ENCODE measurements around the gene MAN1C1.
A peak's percentile ranks its signal among the peaks of the same experiment; 100 is the strongest.

MAN1C1 gene

GRCh38 chr1:25614501-25615171, 2.0 kb upstream of the MAN1C1 start:
- DNase-seq: no peak

DNA sequence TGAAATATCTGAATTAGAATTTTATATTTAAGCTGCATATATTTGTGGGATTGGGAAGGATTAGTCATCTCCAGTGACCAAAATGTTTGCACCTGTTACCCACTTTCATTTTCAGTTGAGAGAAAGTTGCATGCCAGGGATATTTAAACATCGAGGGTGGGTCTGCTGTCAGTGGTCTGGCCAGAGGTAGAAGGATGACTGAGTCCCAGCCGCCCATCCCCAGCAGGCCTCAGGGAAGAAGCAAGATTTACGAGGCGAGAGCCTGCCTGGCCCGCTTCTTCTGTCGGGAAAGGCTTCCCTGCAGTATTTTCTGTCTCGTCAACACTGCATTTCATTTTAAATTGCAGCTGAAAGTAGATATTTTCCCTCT, 1.4 kb upstream of the MAN1C1 start:
- DNase-seq: peak; percentile 14

- DNase-seq: no peak
Measured at GRCh38 chr1:25615563-25616094, 962 bp upstream of the MAN1C1 start.

DNA sequence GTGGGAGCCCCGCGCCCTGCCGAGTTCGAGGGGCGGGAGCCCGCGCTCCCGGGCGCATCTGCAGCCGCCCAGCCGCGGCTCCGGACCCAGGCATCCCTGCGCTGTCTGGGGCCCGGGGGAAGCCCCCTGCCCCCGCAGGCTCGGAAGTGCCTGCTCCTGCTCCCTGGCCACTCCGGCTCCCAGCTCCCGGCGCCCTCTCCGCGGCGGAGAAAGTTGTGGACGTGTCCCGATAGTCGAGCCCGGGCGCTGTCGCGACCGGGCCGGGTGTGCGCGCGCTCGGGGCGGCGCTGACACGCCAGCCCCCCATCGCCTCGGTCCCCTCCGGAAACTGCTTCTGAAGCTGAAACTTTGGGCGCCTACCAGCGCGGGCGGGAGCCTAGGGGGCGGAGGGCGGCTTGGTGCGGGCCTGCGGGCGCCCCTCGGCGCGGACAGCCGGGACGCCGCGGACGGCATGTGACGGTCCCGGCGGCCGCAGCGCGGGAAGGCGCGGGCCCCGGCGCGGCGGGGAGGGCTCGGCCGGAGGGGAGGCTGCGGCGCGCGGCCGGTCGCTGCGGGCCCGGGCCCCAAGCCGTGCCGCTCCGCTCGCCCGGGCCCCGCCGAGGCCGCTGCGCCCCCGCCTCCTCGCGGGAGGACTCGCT, 515 bp downstream of the MAN1C1 start:
- no peak for DNase-seq

DNA sequence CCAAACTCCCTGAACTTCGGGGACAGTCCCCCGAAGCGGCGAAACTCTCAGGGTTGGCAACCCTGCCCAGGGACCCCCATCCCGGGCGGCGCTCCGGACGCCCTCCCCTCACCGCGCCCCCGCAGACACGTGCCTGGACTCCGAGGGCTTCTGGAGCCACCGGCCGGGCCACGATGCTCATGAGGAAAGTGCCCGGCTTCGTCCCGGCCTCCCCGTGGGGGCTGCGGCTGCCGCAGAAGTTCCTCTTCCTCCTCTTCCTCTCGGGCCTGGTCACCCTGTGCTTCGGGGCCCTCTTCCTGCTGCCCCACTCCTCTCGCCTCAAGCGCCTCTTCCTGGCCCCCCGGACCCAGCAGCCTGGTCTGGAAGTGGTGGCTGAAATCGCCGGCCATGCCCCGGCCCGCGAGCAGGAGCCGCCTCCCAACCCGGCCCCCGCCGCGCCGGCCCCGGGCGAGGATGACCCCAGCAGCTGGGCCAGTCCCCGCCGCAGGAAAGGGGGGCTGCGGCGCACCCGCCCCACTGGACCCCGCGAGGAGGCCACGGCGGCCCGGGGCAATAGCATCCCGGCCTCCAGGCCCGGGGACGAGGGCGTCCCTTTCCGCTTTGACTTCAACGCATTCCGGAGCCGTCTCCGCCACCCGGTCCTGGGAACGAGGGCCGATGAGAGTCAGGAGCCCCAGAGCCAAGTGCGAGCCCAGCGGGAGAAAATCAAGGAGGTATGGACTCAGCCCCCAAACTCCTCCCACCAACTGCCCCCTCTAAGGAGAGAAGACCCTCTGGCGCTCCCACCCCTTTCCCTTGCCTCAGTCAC, 1.2 kb downstream of the MAN1C1 start:
- no peak for DNase-seq

GRCh38 chr1:25618433-25618808, 1.8 kb downstream of the MAN1C1 start:
- no peak for DNase-seq

GRCh38 chr1:25619101-25619890, 2.7 kb downstream of the MAN1C1 start:
- DNase-seq: no peak

- DNase-seq: no peak
Measured at GRCh38 chr1:25620211-25620610, 3.6 kb downstream of the MAN1C1 start.

DNA sequence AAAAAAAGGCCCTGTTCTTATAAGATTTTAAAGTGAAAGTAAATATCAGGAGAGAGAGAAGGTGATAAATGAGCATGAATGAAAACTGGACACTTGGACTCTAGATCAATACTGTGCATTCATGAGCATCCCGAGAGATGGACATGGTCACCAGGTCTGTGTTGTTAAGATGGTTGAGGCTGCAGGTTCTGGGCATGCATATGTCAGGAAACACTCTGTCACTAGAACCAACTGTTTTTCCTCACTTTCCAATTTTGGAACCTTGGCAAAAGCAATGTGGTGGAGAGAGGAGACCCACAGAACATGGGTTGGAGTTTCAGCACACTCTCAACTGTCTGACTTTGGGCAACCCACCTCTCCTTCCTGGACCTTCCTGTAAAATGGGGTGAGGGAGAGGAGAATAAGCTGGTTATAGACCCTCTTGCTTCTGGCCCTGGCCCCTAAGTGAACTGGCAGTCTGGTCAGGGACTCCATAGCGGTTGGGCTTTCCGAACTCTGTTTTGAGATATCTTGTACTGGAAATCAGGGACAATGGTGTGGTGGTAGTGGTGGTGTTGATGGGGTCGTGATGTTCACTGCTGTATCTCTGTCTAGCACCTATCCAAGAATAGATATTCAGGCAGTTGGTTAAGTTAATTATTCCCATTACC, 4.2 kb downstream of the MAN1C1 start:
- DNase-seq: no peak

- no peak for DNase-seq
Measured at GRCh38 chr1:25621876-25622275, 5.3 kb downstream of the MAN1C1 start.

DNA sequence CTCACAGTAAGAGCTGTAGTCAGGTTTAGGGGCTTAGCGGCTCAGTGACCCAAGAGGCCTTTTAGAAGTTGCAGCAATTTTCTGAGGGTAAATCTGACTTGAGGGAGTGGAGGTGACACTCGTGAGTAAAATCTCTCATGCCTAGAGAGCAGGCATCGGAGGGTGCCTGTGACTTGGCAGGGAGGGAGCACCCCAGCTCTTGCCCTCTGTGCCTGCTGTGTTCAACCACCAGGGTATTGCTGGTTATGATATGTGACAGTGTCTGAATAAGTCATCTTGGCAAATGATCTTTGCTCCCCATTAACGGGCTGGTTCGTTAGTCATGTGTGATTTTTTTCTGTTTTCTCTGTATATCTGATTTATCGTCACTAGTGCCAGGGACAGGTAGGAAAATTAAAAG, 5.9 kb downstream of the MAN1C1 start:
- no peak for DNase-seq

- DNase-seq: no peak
Measured at GRCh38 chr1:25623007-25623406, 6.4 kb downstream of the MAN1C1 start.

GRCh38 chr1:25623731-25624130, 7.1 kb downstream of the MAN1C1 start:
- DNase-seq: no peak

DNA sequence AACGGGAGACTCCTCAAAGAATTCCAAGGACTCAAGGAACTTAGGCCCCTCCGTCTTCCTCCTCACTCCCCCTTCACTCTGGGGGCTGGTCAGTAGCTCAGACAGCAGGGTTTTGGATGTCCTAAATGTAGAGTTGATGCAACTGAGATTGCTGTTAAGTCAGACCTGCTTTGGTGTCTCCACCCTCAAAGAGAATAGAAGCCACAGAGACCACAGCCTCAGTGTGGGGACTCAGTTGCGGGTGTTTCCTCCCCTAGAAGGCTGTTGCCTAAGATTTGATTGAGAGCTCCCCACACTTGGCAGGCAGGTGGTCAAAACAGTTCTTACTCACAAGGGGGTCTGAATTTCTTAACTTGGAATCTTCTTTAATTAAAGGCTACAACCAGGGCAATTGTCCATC, 7.6 kb downstream of the MAN1C1 start:
- DNase-seq: no peak

DNA sequence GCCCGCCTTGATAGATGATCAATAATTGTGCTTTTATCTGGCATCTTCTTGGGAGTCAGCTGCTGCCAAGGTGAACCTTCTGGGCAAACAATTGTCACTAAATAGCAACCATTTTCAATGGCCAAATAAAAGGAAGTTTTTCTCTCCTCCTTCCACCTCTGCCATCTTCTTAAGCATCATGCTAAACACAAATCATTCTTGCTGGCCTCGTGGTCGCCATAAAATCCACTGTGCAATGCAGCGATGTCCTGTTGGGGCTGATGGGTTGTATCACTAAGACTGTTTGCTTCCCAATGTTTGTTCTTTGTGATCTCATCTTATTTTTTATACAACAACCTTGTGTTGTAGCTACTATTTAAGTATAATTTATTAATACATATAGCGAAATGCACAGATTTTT, 8.0 kb downstream of the MAN1C1 start:
- no peak for DNase-seq

DNA sequence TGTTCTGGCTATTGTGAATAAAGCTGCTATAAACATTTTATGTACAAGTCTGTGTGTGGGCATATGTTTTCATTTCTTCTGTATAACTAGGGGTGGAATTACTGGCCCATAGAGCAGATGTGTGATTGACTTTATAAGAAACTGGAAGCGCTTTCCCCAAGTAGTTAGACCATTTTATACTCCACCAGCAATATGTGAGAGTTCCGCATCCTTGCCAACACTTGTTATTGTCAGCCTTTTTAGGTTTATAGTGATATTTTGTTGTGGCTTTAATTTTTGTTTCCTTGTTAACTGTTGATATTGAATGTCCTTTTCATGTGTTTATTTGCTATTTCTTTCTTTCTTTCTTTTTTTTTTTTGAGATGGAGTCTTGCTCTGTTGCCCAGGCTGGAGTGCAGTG, 9.4 kb downstream of the MAN1C1 start:
- no peak for DNase-seq

DNA sequence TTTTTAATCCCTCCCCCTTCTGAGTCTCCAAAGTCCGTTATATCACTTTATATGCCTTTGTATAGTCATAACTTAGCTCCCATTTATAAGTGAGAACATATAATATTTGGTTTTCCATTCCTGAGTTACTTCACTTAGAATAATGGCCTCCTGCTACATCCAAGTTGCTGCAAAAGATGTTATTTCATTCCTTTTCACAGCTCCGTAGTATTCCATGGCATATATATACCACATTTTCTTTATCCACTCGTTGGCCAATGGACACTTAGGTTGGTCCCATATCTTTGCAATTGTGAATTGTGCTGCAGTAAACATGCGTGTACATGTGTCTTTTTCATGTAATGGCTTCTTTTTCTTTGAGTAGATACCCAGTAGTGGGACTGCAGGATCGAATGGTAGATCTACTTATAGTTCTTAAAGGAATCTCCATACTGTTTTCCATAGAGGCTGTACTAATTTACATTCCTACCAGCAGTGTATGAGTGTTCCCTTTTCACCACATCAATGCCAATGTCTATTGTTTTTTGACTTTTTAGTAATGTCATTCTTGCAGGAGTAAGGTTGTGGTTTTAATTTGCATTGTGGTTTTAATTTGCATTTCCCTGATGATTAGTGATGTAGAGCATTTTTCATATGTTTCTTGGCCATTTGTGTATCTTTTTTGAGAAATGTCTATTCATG, 12.3 kb downstream of the MAN1C1 start:
- DNase-seq: no peak

DNA sequence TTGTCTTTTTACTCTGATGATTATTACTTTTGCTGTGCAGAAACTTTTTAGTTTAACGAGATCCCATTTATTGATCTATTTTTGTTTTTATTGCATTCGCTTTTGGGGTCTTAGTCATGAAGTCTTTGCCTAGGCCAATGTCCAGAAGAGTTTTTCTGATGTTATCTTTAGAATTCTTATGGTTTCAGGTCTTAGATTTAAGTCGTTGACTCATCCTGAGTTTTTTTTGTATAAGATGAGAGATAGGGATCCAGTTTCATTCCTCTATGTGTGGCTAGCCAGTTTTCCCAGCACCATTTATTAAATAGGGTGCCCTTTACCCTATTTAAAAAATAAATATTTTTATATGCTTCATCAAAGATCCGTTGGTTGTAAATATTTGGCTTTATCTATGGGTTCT, 13.2 kb downstream of the MAN1C1 start:
- no peak for DNase-seq

- DNase-seq: no peak
Measured at GRCh38 chr1:25631750-25632485, 15.3 kb downstream of the MAN1C1 start.

DNA sequence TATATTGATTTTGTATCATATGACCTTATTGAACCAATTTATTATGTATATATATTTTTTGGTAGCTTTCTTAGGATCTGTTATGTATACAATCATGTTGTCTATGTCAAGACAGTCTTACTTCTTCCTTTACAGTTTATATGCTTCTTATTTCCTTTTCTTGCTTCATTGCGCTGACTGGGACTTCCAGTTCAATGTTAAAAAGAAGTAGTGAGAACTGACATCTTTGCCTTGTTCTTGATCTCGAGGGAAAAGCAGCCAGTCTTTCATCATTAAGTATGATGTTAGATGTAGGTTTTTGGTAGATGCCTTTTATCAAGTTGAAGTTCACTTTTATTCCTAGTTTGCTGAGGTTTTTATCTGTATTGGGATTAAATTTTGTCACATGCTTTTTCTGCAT, 17.5 kb downstream of the MAN1C1 start:
- no peak for DNase-seq

GRCh38 chr1:25634896-25635295, 18.3 kb downstream of the MAN1C1 start:
- DNase-seq: no peak

Data from fibroblast of skin of abdomen (primary cell).